Measurements from ENCODE around the gene FGF8.

DNA sequence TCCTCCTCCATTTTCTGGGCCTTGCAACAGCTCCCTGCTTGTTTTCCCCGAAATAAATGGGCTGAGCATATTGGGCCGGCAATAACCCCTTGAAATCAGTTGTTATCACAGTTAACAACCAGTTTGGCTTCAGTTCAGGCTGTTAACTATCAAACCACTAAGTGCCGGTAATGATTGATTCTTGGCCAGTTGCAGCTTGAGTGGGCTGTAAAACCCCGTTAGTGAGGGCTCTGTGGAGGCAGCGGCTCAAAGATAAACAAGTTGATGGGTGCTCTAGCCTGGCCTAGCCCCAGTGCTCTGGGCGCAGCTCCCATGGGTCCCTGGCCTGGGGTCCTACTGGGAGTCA lies 8.3 kb downstream of the FGF8 start:
- TF ChIP-seq POLR2A (IDR thresholded peaks at IDR 0.05; ENCODE audit: low read length), result no peak
- no peak for TF ChIP-seq GATA1 (IDR thresholded peaks at IDR 0.05; ENCODE audit: low read depth, low read length)

Measured in erythroblast (primary cell).